ENCODE data around the gene PFN2.

DNA sequence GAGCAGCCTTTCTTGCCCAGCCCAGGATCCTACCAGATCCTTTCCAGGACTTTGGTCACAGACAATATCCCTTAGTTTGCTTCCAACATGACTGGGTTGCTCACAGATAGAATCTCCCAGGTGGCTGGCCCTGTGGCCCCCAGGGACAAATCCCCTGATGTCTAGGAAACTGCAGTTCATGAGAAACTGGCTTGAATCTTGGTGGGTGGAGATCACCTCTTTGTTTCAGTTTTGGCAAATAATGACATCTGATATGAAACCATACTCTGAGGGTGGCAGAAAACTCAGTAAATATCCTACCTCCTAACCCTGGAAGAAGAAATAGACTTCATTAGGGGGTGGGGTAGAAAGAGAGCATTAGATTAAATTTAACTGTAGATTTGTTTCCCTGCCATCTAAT is 44.1 kb upstream of the PFN2 start:
- TF ChIP-seq, protein P1, sequence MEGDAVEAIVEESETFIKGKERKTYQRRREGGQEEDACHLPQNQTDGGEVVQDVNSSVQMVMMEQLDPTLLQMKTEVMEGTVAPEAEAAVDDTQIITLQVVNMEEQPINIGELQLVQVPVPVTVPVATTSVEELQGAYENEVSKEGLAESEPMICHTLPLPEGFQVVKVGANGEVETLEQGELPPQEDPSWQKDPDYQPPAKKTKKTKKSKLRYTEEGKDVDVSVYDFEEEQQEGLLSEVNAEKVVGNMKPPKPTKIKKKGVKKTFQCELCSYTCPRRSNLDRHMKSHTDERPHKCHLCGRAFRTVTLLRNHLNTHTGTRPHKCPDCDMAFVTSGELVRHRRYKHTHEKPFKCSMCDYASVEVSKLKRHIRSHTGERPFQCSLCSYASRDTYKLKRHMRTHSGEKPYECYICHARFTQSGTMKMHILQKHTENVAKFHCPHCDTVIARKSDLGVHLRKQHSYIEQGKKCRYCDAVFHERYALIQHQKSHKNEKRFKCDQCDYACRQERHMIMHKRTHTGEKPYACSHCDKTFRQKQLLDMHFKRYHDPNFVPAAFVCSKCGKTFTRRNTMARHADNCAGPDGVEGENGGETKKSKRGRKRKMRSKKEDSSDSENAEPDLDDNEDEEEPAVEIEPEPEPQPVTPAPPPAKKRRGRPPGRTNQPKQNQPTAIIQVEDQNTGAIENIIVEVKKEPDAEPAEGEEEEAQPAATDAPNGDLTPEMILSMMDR (IDR thresholded peaks at IDR 0.05), result no peak
- no peak for TF ChIP-seq EZH2 (IDR thresholded peaks at IDR 0.05; ENCODE audit: borderline replicate concordance, insufficient read depth, low read depth, low read length, poor library complexity, severe bottlenecking)

All from B cell (primary cell).